GM19023 (cell line): ENCODE measurements around the gene MCF2L.
"Not testable (repeated sequence)": the region's sequence is repeated elsewhere in the genome, so short reads cannot be mapped to it uniquely, and the experiment has no call there.

ENCODE experiments used
- ATAC-seq: cut with Tn5 transposase; IDR thresholded peaks from one replicate; pipeline ENCODE4 v1.9.1; 2021; ENCODE audit warnings: mild to moderate bottlenecking, moderate library complexity; ENCODE audit not compliant: unreplicated experiment

The MCF2L gene

DNA sequence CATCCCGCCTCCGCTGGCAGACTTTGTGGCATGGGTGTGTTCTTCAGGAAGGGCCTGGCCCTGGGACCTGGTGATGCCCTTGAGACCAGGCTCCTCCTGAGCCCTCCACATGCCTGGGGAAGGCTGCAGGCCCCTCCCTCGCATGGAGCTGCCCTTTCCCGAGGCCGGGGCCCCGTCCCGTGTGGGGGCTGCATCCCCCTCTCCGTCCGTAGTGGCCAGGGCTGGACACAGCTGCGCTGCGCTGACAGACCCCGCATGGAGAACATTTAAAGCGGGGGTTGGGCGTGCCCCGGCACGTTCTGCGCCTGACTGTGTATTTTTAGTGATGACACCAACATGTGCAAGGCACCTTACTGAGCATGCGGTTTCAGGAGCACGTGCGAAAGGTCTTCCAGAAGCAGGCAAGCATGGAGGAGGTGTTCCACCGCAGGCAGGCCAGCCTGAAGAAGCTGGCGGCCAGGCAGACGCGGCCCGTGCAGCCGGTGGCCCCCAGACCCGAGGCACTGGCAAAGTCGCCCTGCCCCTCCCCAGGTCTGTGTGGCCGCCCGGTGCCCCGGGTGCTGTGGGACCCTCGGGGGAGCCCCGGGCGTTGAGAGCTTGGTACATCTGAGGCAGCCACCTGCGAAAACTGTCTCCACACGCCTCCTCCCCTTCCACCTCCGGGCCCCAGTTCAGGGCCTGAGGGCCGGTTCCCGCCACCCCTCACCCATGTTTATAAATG, 107.8 kb downstream of the MCF2L start:
- no peak for ATAC-seq

DNA sequence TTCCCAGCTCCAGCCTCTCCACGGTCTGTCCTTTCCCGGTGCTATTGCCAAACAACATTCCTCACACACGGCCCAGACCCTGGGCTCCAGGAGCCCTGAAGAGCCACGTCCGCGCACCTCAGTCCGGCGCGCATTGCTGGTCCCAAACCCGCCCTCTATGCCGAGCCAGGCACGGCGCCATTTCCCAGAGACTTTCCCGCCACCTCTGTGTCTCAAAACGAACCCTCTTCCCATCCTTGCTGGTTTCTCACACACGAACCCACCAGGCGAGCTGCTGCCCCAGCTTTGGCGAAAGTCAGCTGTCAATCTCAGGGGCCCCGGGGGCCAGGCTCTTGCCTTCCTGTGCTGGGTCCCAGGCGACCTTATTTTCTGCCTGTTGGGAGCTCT, 108.5 kb downstream of the MCF2L start:
- no peak for ATAC-seq

- no peak for ATAC-seq
Measured at GRCh38 chr13:113077953-113078901, 109.2 kb downstream of the MCF2L start.

GRCh38 chr13:113078902-113079780, 110.1 kb downstream of the MCF2L start:
- ATAC-seq: no peak

DNA sequence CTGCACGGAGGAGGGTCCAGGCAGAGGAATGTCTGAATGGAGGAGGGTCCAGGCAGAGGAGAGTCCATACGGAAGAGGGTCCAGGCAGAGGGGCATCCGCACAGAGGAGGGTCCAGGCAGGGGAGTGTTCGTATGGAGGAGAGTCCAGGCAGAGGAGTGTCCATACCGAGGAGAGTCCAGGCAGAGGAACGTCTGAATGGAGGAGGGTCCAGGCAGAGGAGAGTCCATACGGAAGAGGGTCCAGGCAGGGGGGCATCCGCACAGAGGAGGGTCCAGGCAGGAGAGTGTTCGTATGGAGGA, 110.7 kb downstream of the MCF2L start:
- ATAC-seq: not testable (repeated sequence)

DNA sequence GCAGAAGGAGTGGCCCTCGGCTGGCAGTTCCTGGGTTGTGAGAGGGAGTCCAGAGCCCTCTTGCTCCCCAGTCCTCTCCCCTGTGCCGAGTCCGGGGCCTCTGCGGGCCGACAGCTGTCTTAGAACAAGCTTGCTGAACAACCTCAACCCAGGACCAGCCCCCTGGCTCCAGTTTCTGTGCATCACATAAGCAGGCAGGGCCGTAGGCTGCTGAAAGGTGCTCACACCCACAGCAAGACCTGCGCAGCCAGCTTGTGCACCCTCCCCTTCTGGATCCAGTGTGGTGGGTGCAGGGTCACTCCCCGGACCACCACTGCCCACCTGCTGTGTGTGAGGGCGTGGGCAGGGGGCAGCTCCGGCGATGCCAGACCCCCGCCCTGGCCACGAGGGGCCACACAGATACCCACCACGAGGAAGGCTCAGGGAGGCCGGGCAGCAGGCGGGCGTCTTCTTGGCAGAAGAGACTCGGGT, 111.4 kb downstream of the MCF2L start:
- ATAC-seq: no peak

DNA sequence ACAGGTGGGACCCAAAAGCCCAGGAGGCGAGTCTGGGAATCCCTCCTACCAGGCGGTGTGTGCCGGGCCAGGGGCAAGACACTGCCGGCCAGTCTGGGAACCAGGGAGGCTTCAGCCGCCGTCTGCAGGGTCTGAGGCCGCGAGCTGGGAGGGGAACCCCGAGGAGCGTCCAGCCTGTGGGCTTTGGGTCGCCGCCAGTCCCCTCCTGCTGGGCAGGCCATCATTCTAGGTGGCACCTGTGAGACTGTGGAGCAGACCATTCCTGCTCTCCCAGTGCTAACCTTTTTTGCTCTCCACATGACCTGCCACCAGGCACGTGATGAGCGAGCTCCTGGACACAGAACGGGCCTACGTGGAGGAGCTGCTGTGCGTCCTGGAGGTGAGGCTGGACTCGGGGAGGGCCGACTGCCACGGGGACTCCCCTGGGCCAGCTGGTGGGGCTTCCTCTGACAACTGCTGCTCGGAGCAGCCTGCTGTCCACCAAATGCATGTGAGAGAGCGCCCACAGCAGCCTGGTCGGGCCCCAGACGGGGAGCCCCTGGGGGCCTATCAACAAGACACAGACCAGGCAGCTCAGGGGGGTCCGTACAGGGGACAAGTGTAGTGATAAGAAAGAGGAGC, 112.0 kb downstream of the MCF2L start:
- no peak for ATAC-seq

DNA sequence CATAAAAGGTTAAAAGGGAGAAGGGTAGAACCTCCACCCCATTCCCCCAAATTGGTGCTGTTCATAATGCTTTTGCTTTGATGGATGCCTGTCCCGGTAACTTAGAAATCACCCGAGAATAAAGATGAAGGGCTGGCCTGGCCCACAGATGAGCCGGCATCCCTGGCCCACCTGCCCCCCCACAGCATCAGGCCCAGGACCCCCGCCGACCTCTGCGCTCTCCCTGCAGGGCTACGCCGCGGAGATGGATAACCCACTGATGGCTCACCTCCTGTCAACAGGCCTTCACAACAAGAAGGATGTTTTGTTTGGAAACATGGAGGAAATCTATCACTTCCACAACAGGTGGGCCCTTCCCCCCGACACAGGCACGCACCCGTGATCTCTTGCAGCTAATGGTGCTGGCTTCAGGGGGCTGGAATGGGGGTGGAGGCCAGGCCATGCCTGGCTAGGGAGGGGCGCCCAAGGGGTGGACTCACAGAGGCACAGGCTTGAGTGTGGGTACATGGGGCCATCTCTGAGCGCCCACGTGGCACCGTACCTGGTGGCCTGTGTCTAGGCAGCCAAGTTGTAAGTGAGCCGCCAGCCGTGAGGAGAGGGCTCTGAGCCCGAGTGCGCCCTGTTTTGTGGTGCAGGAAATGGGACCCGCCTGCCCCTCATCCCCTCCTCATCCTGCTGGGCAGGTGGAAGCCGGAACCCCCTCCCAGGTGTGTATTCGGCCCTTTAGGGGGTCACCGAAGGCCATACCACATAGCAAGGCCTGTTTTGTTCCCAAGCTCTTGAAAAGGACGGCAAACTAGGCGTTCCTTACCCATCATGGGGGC, 113.4 kb downstream of the MCF2L start:
- ATAC-seq: no peak

DNA sequence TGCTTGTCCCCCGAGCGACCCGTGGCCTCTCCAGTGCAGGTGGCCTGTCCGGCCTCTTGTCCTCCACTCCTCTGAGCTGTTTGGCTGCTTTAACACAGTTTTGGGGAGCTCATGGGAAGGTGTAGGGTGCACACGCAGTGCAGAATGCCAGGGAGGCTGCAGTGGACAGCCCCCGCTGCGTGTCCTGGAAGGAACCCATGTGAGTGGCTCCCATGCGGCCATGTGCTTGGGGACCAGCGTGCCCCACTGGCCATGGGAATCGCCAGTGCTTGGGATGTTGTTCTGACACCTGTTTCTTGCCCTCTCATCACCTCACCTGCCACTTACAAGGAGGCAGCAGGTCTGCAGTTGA, 114.0 kb downstream of the MCF2L start:
- no peak for ATAC-seq

GRCh38 chr13:113083402-113084061, 114.5 kb downstream of the MCF2L start:
- ATAC-seq: no peak

- ATAC-seq: no peak
Measured at GRCh38 chr13:113084094-113084942, 115.3 kb downstream of the MCF2L start.

DNA sequence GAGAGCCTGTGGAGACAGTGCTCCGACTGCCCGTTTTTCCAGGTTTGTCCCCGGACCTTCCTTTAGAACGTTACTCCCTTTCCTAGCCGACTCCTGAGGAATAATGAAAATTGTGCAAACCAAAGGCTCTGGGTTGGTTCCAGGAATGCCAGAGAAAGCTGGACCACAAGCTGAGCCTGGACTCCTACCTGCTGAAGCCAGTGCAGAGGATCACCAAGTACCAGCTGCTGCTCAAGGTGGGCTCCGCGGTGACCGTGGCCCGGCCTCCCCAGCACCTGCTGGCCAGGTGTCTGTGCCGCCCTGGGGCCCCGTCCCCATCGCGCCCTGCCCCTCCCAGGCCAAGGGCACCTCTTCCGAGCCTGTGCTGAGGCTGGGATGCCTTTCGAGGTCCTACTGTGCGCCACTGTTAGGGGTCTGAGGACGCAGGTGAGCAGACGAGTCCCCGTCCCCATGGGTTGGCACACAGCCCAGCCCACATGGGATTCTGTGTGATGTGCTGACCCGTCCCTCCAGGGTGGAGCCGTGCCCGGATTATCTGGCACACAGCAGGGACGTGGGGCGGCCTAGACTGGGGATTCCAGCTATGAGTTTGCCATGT, 116.0 kb downstream of the MCF2L start:
- no peak for ATAC-seq

DNA sequence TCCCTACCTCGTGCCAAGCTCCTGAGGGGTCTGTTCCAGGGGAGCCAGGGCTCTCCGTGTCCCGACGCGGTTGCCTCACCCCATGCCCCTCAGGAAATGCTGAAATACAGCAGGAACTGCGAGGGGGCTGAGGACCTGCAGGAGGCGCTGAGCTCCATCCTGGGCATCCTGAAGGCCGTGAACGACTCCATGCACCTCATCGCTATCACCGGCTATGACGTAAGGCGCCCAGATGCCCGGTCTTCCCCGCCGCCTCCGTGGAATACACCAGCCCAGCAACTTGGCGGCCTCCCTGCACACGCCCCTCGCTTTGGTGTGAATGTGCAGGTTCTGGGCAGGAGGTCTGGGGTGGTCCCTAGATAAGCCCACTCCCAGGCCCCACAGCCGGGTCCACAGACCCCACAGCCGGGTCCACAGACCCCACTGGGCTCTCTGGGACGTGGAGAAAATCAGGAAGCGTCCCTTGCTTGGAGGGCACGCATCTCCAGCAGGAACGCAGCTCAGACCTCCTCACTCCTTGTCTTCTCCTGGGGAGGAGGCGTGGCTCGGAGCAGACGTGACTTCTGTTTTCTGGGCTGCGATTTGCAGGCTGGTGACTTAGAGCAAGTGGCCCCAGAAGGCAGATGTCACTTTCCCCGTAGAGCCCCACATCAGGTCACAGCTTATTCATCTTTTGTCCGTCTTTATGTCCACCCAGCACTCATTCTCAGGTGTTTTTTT, 117.2 kb downstream of the MCF2L start:
- ATAC-seq: no peak

DNA sequence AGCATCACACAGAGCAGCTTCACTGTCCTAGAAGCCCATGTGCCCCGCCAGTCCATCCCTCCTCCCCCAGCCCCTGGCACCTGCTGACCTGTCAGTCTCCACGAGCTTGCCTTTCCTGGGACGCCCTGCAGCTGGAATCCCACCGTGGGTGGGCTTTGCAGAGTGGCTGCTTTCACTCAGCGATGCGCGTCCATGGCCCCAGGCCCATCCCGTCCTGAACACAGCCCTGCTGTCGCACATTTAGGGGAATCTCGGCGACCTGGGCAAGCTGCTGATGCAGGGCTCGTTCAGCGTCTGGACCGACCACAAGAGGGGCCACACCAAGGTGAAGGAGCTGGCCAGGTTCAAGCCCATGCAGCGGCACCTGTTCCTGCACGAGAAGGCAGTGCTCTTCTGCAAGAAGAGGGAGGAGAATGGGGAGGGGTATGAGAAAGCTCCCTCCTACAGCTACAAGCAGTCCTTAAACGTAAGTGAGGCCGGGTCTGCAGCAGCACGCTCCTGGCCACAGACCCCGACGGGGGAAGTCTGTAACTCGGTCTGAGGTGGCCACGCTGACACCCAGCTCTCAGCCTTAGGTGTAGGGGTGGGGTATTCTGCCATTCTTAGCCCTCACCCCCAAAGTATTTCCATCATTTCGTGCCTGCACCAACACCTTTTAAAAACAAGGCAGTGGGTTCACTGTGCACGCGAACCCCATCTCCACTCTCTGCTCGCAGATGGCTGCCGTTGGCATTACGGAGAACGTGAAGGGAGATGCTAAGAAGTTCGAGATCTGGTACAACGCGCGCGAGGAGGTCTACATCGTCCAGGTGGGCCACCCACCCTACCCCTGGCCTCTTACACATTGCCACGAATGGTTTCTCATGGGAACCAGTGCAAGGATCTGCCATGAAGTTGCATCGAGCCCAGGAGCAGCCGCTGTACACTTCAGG, 118.2 kb downstream of the MCF2L start:
- ATAC-seq: no peak

DNA sequence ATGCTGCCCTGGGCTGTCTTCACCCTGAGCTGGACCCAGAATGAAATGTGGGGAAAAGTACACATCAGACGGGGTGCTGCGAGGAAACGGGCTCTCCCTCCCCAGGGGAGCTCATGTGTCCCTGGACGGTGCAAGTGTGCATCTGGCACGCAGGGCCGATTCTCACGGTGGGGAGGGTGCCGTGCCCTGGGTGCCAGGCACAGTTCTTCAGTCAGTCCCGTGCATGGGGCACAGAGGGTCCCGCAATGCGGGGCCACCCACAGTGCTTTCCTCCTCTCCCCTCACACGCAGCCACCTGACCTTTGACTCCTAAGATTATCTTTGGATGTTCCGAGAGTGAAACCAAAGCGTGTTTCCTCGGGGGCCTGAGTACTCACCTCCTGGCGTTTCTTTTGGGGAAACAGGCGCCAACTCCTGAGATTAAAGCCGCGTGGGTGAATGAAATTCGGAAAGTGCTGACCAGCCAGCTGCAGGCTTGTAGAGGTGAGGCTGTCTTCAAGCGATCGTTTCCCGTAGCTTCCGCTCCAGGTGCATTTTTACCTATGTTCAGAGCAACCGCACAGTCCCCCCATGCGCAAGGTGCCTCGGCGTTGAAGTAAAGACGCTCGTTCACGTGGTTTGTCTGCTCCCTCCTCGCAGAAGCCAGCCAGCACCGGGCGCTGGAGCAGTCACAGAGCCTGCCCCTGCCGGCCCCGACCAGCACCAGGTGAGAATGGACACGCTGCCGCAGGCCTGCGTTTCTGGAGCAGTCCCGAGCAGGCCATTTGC, 119.1 kb downstream of the MCF2L start:
- no peak for ATAC-seq

- ATAC-seq: no peak
Measured at GRCh38 chr13:113088691-113089020, 119.6 kb downstream of the MCF2L start.
